ENCODE measurements around the gene HDAC9. TPM values are rescaled to one million over a fixed set of nuclear protein-coding genes. Genes with fewer than 3 reads are reported as not detected.

HDAC9 gene
- total RNA-seq, 1 experiment from 2014 or later = 4.3 TPM

DNA sequence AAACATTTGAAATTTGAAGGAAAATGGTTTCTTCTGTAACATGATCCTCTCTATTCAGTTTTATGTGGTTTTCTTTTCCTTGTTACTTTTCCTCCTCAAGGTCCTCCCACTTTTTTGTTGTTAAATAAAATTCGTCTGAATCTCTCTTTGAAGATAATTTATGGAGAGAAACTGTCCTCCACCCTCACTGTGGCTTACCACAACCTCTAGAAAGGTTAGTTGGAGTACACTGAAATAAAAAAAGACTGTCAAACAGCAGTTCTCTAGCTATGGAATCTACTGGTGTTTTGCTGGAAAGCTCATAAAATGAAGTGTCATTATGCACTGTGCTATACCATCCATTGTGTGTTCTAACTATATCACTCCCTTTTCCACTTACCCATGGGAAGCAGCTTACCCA is 189.4 kb downstream of the HDAC9 start:
- H3K9ac ChIP-seq (ENCODE audit: low read length) = no peak overlapping the region
- no peaks in the 10 kb centered on the region for H3K9me2 ChIP-seq (ENCODE audit: insufficient read depth)
- no peak for ATAC-seq
- RAD21 ChIA-PET (ENCODE audit: low non-redundant PET in 1 of 2, low total read pairs in 2 of 2, uncharacterized antibody in 2 of 2, unreplicated experiment in 2 of 2) = no interaction called here
- intact Hi-C loops (cut with micrococcal nuclease) = no loop called here
- no peaks in the 10 kb centered on the region for H3K36me3 ChIP-seq (ENCODE audit: control insufficient read depth in 1 of 2, insufficient read depth in 2 of 2, low read length in 2 of 2)
- no peaks in the 10 kb centered on the region for H3K4me1 ChIP-seq (ENCODE audit: control insufficient read depth in 1 of 2, insufficient read depth in 2 of 2, low read length in 2 of 2)
- no peaks in the 10 kb centered on the region for H3K27me3 ChIP-seq (ENCODE audit: insufficient read depth, low read length)
- no peaks in the 10 kb centered on the region for H3K9me3 ChIP-seq (ENCODE audit: control insufficient read depth in 1 of 2, insufficient read depth in 1 of 2, low read depth in 1 of 2, low read length in 2 of 2)
- POLR2A ChIA-PET = no interaction called here
- CTCF ChIA-PET = interaction anchor here (0.9 kb wide), 1 partner anchor 19 kb away, joined by 3 read pairs; no protein-coding TSS in a partner anchor
- H4K20me1 ChIP-seq (ENCODE audit: insufficient read depth) = no peaks in the 10 kb centered on the region
- no peak overlapping the region for H3K27ac ChIP-seq (ENCODE audit: low read depth, low read length)
- H3K4me3 ChIP-seq (replicated peaks in 1 of 2; ENCODE audit: low read depth in 1 of 2, low read length in 2 of 2) = no peak overlapping the region
- H3K4me2 ChIP-seq (ENCODE audit: low read length) = no peak overlapping the region
- TF ChIP-seq YY1 (IDR thresholded peaks at IDR 0.05; ENCODE audit: extremely low read depth, insufficient replicate concordance, low read depth, low read length) (no peak), SP1 (IDR thresholded peaks at IDR 0.05; ENCODE audit: low read depth) (no peak), EGR1 (IDR thresholded peaks at IDR 0.05; ENCODE audit: low read depth) (no peak), POLR2AphosphoS5 (IDR thresholded peaks at IDR 0.05; ENCODE audit: low read depth, low read length) (no peak), EZH2 (IDR thresholded peaks at IDR 0.05) (no peak), ZNF274 (IDR thresholded peaks at IDR 0.05; ENCODE audit: low read depth, low read length) (no peak), TCF7L2 (IDR thresholded peaks at IDR 0.05; ENCODE audit: borderline replicate concordance, extremely low read depth, insufficient read depth, insufficient read length) (no peak), CBX3 (IDR thresholded peaks at IDR 0.05; ENCODE audit: low read depth) (no peak), FOSL1 (IDR thresholded peaks at IDR 0.05; ENCODE audit: low read depth) (no peak)
- TF ChIP-seq, protein P1, sequence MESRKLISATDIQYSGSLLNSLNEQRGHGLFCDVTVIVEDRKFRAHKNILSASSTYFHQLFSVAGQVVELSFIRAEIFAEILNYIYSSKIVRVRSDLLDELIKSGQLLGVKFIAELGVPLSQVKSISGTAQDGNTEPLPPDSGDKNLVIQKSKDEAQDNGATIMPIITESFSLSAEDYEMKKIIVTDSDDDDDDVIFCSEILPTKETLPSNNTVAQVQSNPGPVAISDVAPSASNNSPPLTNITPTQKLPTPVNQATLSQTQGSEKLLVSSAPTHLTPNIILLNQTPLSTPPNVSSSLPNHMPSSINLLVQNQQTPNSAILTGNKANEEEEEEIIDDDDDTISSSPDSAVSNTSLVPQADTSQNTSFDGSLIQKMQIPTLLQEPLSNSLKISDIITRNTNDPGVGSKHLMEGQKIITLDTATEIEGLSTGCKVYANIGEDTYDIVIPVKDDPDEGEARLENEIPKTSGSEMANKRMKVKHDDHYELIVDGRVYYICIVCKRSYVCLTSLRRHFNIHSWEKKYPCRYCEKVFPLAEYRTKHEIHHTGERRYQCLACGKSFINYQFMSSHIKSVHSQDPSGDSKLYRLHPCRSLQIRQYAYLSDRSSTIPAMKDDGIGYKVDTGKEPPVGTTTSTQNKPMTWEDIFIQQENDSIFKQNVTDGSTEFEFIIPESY (IDR thresholded peaks at IDR 0.05; ENCODE audit: extremely low read depth, insufficient replicate concordance, low read length) = no peak
- no TSS peak for BruUV-seq (replicated peaks)
- no peak for DNase-seq (ENCODE audit: low read depth, low spot score)
- no peak overlapping the region for H2AFZ ChIP-seq (ENCODE audit: low read depth, low read length, poor library complexity, severe bottlenecking)
- no peaks in the 10 kb centered on the region for H3K79me2 ChIP-seq (ENCODE audit: insufficient read depth, low read length)
